Stimulated activated CD4-positive, alpha-beta T cell treated with anti-CD3 and anti-CD28 coated beads, Interleukin-4, amount 100 ng/mL, for 24 hours (primary cell): ENCODE data around the gene CRELD2.

Experiments
- DNase-seq: peaks from one replicate; pipeline ENCODE4 v3.0.0-alpha.2; 2020

The CRELD2 gene

GRCh38 chr22:49934160-49934890 lies 15.9 kb downstream of the CRELD2 start:
- DNase-seq, result no peak

GRCh38 chr22:49934891-49935557 lies 16.6 kb downstream of the CRELD2 start:
- DNase-seq, result peak; percentile 83

- no peak for DNase-seq
These were observed 17.1 kb downstream of the CRELD2 start for GRCh38 chr22:49935561-49935960.

- peak; percentile 94 for DNase-seq
These were observed 17.9 kb downstream of the CRELD2 start for GRCh38 chr22:49936018-49936972.

- DNase-seq, result no peak
These were observed 18.7 kb downstream of the CRELD2 start for GRCh38 chr22:49936973-49937757.

- no peak for DNase-seq
These were observed 19.5 kb downstream of the CRELD2 start for GRCh38 chr22:49937758-49938564.

GRCh38 chr22:49938565-49939136 lies 20.2 kb downstream of the CRELD2 start:
- no peak for DNase-seq

GRCh38 chr22:49941507-49942316 lies 23.3 kb downstream of the CRELD2 start:
- no peak for DNase-seq

GRCh38 chr22:49942565-49943404 lies 24.4 kb downstream of the CRELD2 start:
- no peak for DNase-seq

GRCh38 chr22:49943405-49943765 lies 25.0 kb downstream of the CRELD2 start:
- no peak for DNase-seq

- DNase-seq, result no peak
These were observed 25.5 kb downstream of the CRELD2 start for GRCh38 chr22:49943771-49944398.

GRCh38 chr22:49944399-49944891 lies 26.0 kb downstream of the CRELD2 start:
- no peak for DNase-seq

- peak; percentile 41 for DNase-seq
These were observed 26.8 kb downstream of the CRELD2 start for GRCh38 chr22:49945042-49945794.

GRCh38 chr22:49946612-49947295 lies 28.3 kb downstream of the CRELD2 start:
- no peak for DNase-seq

- DNase-seq, result no peak
These were observed 28.8 kb downstream of the CRELD2 start for GRCh38 chr22:49947296-49947622.

GRCh38 chr22:49948116-49948957 lies 29.9 kb downstream of the CRELD2 start:
- DNase-seq, result no peak
